ENCODE data around the gene REC8.

GRCh38 chr14:24204163-24205146, 32.6 kb downstream of the REC8 start:
- TF ChIP-seq CTCF (IDR thresholded peaks at IDR 0.05) (no peak), EZH2 (IDR thresholded peaks at IDR 0.05) (no peak)

Data from neural progenitor cell (in vitro differentiated cells).